Measurements from ENCODE around the gene VPS13D.

- TF ChIP-seq CTCF (IDR thresholded peaks at IDR 0.05), result no peak
- TF ChIP-seq POLR2A (IDR thresholded peaks at IDR 0.05), result no peak
Observed at GRCh38 chr1:12503709-12504108, 273.9 kb downstream of the VPS13D start.

All from esophagus squamous epithelium (tissue), 4 donors.